SHP77 treated with DMSO at 0.1 percent for 48 hours (cell line): ENCODE results near the gene WDR37.

Source experiments
- DNase-seq: peaks from one replicate; lab custom pipeline; 2025; lab: John Stamatoyannopoulos, UW

WDR37 gene

DNA sequence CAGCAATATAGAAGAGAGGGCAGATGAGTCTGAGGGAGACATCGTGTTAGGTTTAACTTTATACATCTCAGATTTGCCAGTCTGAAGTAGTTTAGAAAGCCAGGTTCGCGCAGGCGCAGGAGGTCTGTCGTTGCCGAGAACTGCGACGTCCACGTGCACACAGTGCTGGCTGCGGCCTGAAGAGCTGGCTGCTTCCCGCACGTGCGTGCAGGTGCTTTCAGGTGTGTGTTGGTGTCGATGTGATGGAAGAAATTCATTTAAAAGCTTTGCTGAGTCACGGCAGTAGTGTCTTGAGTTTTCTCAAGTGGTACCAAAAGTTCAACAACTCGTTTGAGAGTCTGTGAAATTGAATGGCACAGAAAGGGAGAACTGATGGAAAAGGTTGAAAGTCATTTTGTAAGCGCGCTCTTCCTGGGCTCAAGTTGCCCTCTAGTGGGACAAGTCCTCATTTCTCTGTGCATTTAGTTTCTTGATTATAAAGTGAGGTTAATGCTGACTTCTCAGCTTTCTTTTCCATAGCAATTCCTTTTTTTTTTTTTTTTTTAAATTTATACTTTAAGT is 18.6 kb downstream of the WDR37 start:
- DNase-seq: no peak

DNA sequence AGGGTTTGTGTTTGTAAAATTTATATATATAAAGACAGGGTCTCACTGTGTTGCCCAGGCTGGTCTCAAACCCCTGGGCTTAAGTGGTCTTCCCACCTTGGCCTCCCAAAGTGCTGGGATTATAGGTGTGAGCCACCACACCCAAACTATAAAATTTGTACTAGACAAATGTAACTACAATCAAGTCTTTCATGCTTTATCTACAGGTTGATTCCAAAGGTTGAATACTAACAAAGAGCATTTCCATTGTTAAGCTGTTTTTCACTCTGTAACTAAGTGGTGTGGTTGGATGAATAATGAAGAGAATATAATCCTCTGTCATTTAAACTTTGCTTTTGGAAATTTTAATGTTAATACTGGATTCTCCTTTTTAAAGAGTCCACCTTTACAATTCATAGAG is 22.5 kb downstream of the WDR37 start:
- no peak for DNase-seq

DNA sequence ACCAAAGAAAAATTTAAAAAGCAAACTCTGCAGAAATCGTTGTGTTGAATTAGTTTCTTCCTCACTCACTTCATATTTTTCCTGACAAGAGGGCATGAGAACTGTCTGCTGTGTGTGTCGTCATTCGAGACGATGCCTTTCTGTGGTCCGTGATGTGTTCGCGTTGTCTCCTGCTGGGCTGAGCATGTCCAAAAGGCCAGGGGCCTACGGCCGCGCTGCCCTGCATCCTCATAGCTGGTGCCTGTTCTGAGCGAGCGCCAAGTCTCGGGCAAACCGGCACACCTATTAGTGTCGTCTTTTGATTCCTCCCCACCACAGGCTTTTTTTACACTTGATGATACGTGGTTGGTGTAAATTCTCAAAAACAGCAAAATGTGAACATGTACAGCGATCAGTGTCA is 27.4 kb downstream of the WDR37 start:
- no peak for DNase-seq

DNA sequence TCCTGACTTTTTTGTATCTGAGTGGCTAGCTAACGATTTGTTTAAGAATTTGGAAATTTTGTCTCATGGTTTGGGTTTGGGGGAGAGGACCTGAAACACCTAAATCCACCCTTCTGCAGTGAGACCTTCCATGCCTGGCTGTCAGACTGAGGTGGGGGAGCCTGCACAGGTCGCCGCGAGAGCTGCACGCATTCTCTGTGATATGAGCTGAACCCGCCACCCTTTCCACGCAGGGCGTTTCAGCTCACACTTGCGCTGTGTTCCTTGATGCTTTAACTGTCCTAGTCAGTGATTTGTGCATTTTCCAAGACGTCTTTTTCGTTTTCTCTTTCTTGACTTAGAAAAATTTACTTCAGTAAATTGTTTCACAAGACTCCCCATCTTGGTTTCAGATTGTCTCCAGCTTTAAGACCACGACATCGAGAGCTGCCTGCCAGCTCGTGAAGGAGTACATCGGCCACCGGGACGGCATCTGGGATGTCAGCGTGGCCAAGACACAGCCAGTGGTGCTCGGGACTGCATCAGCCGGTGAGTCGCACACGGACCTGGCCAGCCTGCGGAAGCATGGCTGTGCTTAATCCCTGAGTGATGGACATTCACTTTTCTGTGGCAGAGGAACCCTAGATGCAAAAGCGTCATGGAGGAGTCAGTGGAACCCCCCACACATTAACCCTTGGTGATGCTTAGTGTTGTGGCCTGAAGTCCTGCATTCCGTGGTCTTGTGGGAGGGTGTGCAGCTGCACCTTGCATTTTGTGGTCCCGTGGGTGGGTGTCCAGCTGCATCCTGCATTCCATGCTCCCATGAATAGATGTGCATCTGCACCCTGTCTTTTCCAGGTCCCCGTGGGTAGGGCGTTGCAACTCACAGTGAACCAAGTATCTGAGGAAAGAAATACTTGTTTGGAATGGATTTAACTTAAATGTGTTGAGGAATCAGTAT is 28.1 kb downstream of the WDR37 start:
- no peak for DNase-seq

DNA sequence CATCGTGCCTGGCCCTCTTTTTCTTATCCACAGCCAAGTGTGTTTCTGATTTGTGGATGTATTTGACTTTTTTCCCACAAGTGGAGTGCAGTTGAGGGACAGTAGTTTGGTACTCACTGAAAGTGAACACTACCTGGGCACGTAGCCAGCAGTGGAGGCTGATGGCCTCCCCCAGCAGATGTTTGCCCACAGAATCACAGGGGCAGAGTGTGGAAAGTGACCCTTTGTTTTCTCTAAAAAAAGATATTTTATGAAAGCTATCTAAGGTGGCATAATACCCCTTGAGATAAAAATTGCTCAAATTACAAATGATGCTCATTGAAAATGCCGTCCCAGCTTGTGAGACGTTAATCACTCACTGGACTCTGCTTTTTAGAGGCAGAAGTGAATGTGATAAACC is 29.1 kb downstream of the WDR37 start:
- peak; percentile 0 for DNase-seq

DNA sequence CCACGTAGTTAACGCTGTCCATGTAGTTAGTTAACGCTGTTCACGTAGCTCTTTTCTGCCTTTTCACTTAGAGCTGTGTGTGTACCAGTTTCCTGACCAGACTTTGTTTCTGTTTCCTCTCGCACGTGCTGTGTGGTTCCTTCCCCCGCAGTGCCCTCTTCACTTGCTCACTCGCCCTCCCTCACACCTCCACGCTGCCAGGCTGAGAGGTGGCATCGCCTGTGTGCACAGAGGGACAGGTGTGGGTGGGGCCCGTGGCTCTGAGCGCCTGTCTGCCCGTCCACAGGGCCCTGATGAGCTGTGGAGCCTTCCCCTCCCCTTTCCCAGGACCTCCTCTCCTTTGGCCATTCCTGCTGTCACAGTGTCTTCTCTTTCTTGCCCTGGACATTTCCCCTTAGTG is 30.6 kb downstream of the WDR37 start:
- no peak for DNase-seq

DNA sequence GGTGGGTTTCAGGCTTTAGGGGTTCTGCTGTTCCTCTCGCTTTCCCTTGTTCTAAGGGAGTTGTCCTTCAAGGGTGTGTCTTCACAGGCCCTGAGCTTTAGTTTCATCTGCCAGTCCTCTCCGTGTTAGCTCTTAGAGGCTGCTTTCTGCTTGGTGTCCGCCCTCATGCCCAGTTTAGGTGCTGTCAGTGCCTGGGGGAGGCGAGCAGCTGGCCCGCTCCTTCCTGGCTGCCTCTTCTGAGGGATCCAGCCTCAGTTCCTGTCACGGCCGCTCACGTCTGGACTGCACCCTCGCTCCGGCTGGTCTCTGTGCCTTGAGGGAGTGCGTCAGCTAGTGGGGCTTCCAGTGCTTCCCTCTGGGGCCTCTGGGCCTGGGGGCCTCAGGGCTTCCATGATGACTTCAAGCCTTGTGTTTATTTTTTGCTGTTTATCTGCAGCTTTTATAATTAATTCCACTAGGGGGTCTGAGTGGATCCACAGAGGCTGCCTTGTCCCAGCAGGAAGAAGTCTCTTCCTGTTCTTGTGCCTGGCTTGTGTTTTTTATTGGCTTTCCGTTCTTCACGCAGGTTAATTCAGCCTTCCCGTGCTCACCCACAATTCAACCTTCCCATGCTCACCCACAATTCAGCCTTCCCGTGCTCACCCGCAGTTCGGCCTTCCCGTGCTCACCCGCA is 33.0 kb downstream of the WDR37 start:
- no peak for DNase-seq

DNA sequence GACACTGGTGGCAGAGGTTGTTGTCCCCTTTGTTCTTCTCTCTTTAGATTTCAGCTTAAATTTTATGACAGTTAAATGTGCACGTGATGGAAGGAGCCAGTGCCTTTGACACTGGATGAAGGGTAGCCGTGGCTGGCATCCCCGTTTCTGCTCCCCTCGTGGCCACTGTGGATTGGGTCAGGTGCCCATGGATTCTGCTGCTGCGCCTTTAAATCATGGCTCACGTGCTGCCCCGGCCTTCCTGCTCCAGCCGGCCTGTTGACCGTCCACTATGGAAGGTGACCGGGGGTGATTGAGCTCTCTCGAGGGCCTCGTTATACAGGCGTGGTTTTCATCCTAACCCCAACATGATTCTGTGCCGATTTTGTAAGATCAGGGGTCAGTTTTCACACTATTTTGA is 34.5 kb downstream of the WDR37 start:
- no peak for DNase-seq

DNA sequence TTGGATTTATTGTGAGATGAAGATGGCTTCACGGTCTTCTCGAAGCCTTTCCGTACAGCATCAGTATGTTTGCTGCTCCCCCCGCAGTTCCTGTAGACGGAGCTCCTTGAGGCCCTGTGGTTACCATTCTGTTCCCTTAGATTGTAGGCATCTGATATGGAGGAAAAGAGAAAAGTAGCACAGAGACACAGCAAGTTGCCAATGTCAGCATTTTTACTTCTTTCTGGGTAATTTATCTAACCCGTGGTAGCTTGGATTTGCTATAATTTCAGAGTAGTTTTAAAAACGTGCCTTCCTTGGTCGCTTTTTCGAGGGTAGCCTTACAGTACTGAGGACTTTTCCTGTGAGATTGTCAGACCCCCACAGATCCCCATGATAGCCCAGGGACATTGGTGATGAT is 37.5 kb downstream of the WDR37 start:
- DNase-seq: no peak

DNA sequence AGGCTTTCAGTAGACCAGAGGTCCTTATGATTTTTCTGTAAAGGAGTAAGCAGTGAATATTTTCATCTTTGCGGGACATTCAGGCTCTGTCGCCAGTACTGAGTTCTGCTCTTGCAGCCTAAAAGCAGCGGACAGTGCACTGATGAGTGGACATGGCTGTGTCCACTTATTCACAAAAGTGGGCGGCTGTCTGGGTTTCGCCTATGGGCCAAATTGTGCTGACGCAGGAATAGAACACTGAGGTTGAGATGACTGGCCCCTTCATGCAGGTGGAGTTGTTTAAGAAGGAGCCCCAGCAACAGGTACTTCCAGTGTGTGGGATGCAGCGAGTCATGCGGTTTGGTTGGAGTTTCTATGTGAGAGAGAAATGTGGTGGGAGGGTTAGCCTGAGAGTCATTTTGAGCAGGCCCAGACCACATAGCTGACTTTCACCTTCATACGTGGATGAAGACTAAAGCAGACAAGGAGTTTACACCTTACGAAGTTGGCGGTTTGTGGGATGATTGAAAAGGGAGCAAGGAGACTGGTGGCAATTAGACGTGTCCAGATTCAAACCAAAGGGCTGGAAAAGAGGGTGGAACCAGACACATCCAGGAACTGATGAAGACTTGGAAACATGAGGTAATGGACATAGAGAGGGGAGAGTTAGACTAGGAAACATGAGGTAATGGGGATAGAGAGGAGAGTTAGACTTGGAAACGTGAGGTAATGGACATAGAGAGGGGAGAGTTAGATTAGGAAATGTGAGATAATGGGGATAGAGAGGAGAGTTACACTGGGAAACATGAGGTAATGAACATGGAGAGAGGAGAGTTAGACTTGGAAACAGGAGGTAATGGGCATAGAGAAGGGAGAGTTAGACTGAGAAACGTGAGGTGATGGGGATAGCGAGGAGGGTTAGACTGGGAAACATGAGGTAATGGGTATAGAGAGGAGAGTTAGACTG is 38.2 kb downstream of the WDR37 start:
- DNase-seq: no peak

DNA sequence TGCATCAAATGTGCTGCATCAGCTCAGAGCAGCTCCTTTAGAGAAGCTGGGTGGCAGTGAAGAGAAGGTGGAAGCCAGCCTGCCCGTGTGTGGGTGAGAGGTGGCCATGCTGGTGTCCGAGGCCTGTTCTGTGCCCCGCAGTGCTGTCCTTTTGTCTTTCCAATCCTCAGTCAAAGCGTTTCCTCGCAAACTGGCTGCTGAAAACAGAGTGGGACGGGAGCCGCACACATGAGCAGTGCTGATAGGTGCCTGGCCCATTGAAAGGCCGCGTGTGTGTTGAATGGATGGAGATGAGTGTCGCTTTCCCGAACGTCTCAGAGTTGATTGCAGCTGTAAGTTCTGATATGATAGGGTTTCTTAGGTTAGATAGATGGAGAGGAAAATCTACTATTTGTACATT is 39.3 kb downstream of the WDR37 start:
- no peak for DNase-seq

DNA sequence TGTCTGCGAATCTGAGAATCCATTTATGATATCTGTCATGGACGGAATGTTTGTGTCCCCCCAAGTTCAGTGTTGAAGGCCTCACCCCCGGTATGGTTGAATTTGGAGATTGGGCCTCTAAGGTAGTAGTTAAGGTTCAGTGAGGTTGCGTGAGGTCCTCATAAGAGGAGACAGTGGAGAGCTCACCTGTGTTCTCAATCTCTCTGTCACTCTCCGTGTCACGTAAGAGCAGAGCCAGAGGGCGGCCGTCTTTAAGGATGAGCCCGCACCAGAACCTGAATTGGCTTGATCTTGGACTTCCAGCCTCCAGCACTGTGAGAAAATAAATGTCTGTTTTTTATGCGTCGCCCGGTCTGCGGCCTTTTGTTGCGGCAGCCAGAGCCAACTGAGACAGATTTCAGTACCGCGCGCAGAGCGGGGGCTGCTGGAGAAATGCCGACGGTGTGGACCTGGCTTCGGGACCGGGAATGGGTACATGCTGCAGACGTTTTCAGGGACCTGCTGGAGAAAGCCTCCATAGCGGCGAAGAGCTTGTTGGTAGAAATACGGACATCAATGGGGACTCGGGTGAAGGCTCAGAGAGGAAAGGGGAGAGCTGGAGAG is 40.2 kb downstream of the WDR37 start:
- no peak for DNase-seq

DNA sequence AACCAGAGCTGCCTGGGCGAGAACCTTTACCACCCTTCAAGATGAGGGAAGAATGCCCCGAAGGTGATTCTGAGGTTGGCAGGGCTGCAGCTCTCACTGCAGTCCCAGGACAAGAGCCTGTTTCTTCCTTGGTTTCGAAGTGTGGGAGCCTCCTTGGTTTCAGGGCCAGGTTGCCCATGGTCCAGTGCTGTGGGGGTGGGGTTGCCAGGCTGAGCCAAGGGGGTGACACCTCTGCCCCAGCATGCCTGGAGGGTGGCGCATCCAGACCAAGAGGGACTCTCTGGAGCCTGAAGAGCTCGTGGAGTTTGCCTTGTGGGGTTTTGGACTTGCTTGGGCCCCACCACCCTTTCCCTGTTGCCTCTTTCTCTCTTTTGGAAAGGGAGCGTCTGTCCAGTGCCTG is 41.3 kb downstream of the WDR37 start:
- no peak for DNase-seq

DNA sequence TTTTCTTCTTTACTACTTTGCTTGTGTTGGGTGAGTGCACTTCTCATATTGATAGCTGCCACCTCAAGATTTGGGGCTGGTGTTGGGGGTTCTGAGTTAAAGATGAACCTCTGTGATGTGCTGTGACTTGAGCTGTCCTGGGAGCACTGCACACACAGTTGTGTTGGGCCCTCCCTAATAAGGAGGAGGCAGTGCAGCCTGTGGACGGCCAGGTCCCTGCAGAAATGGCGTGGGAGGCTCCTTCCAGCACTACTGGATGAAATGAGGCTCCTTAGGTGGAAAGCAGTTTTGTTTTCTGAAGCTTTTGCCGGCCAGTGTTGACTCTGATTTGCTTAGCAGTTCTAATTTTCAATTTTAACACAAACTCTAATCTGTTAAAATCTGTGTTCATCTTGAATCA is 44.0 kb downstream of the WDR37 start:
- DNase-seq: no peak

DNA sequence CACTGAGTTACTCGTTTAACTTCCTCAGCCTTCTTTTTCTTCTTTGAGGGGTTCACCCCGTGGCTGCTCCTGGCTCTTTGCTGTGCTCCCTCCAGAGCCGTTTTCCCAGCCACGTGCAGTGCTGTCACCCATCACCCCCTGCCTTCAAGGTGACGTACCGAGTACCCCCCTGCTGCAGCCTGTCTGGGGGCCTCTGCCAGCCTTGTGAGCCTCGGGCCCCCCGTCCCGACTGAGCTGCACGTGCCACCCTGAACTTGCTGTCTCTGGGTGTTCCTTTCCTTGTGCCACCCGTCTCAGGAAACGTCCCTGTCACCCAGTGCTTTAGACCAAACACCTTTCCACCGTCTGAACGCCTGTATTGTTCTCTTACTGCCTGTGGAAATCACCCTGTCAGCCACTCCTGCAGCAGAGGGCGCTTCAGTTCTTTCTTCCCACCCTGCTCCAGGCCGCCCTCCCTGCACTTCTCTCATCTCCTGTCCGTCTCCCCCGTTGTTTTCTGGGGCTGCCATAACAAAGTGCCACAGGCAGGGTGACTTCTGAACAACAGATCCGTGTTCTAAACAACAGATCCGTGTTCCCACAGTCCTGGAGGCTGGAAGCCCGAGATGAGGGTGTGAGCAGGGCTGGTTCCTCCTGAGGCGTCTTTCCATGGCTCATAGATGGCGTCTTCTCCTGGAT is 44.6 kb downstream of the WDR37 start:
- DNase-seq: no peak

DNA sequence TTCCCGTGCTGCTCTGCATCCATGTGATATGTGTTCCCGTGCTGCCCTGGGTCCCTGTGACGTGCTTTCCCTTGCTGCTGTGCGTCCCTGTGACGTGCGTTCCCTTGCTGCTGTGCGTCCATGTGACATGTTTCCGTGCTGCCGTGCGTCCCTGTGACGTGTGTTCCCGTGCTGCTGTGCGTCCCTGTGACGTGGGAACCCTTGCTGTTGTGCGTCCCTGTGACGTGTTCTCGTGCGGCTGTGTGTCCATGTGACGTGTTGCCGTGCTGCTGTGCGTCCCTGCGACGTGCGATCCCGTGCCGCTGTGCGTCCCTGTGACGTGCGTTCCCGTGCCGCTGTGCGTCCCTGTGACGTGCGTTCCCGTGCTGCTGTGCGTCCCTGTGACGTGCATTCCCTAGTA is 45.8 kb downstream of the WDR37 start:
- DNase-seq: no peak

DNA sequence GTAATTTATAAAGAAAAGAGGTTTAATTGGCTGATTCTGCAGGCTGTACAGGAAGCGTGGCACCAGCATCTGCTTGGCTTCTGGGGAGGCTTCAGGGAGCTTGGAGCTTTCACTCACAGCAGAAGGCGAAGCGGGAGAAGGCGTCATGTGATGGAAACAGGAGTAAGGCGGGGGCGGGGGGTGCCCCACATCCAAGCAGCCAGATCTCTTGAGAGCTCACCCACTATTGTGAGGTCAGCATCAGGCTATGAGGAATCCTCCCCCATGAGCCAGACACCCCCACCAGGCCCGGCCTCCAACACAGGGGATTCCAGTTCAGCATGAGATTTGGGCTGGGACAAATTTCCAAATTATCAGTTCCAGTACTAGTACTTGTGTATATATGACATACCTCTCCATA is 46.2 kb downstream of the WDR37 start:
- no peak for DNase-seq

DNA sequence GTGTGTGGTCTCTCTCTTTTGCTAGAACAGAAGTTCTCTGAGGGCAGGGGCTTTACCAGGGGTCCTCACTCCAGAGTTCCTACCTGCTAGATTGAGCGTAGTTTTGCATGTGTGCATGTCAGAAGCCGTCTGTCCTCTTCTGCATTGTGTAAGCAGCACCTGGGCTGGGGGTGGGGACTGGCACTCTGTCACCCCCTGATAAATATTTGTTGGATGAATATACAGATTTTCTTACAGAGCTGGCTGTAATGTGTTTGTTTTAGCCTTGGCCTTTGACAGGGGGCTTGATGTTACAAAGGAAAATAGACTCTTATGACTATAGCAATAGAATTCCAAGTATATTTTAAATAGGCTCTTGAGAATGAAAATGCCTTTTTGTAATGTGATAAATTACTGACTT is 46.6 kb downstream of the WDR37 start:
- no peak for DNase-seq

DNA sequence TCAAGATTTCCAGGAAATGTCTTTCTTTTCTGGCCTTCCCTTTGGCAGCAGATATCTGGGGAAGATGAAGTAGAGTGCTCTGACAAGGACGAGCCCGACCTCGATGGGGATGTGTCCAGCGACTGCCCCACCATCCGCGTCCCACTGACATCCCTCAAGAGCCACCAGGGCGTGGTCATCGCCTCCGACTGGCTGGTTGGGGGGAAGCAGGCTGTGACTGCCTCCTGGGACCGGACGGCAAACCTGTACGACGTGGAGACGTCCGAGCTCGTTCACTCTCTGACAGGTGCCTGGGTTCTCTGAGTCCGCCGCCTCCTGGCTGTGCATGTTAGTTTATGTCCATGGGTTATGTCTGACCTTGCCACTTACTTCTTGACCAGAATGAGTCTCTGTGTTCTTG is 47.4 kb downstream of the WDR37 start:
- no peak for DNase-seq

DNA sequence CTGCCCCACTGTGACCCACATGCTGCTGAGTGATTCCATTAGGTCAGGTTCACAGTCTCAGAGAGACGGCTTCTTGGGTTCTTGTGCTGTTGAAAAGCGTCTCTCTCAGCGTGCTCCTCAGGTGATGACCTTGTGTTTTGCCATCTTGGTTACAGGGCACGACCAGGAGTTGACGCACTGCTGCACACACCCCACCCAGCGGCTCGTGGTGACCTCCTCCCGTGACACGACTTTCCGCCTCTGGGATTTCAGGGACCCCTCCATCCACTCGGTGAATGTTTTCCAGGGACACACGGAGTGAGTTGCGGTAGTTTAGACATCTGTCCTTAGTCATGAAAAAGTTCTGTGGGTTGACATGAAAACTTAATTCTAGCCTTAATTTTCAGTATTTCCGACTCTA is 48.8 kb downstream of the WDR37 start:
- no peak for DNase-seq

DNA sequence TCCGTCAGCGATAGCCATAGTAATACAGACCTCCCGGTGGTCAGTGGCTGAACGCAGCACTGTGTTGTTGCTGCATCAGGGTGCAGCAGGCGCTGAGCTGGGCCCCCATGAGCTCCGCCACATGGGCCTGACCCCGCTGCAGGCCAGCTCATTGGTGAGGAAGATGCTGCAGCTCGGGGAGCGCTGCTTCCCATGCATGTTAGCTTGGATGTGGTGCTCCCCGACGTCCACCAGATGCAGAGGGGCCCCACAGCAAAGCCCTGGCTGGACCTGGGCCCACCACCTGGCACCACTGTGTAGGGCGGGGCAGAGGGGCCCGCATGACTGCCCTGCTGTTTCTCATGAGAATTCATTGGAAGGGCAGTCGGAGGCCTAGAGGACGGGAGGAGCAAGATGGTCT is 50.8 kb downstream of the WDR37 start:
- no peak for DNase-seq
